Common myeloid progenitor, CD34-positive (primary cell): ENCODE data around the gene JADE2.

Experiments
- CTCF ChIA-PET: fragments of 350-600 bp; sonication (Branson Sonifier 250); formaldehyde crosslinking; loops from one replicate; lab custom pipeline; 2021; ENCODE audit warnings: antibody characterized with exemption; lab: Charles Lee
- POLR2A ChIA-PET: fragments of 350-600 bp; sonication (Branson Sonifier 250); formaldehyde crosslinking; loops from one replicate; lab custom pipeline; 2021; ENCODE audit warnings: antibody characterized with exemption; lab: Charles Lee
- DNase-seq, 3 donors: peaks; one replicate each; pipeline versions ENCODE4 v3.0.0 to v3.0.0-alpha.2; 2013
- H3K27ac ChIP-seq, 2 experiments: 1 replicate in 1 of 2; 2 replicates in 1 of 2; pipeline ENCODE4 v1.7.0; 2013; ENCODE audit warnings: inconsistent platforms in 2 of 2, low read length in 2 of 2, mild to moderate bottlenecking in 2 of 2, low read depth in 1 of 2, moderate library complexity in 1 of 2; ENCODE audit not compliant: severe bottlenecking in 2 of 2, insufficient read depth in 1 of 2, poor library complexity in 1 of 2
- H3K27me3 ChIP-seq, 5 experiments: replicated peaks in 2 of 5; 1 replicate in 3 of 5; 2 replicates in 2 of 5; pipeline versions ENCODE4 v1.6.1 to v1.7.0; 2013; ENCODE audit warnings: low read length in 4 of 5, mild to moderate bottlenecking in 2 of 5, moderate library complexity in 2 of 5, inconsistent platforms in 1 of 5; ENCODE audit not compliant: insufficient read depth in 5 of 5, control insufficient read depth in 4 of 5
- H3K36me3 ChIP-seq, 4 experiments: 1 replicate in 2 of 4; 2 replicates in 2 of 4; pipeline versions ENCODE4 v1.6.1 to v1.7.0; 2013; ENCODE audit warnings: low read length in 3 of 4, control low read depth in 1 of 4, mild to moderate bottlenecking in 1 of 4; ENCODE audit not compliant: control insufficient read depth in 4 of 4, insufficient read depth in 4 of 4
- H3K4me1 ChIP-seq, 4 experiments: 1 replicate in 3 of 4; 2 replicates in 1 of 4; pipeline versions ENCODE4 v1.6.1 to v1.7.1; 2013; ENCODE audit warnings: low read length in 3 of 4, mild to moderate bottlenecking in 3 of 4, control low read depth in 1 of 4, inconsistent platforms in 1 of 4, moderate library complexity in 1 of 4; ENCODE audit not compliant: control insufficient read depth in 4 of 4, insufficient read depth in 4 of 4; ENCODE audit errors: control extremely low read depth in 1 of 4
- H3K4me3 ChIP-seq, 7 experiments: 1 replicate in 4 of 7; 2 replicates in 3 of 7; pipeline versions ENCODE4 v1.5.1 to v1.7.0; 2013; ENCODE audit warnings: mild to moderate bottlenecking in 7 of 7, low read length in 6 of 7, moderate library complexity in 6 of 7, inconsistent platforms in 2 of 7, low read depth in 2 of 7, control low read depth in 1 of 7; ENCODE audit not compliant: insufficient read depth in 4 of 7, control insufficient read depth in 1 of 7; ENCODE audit errors: extremely low read depth in 1 of 7
- H3K9me3 ChIP-seq, 5 experiments: 1 replicate in 4 of 5; 2 replicates in 1 of 5; pipeline versions ENCODE4 v1.6.1 to v1.7.1; 2013; ENCODE audit warnings: low read length in 4 of 5, mild to moderate bottlenecking in 2 of 5, inconsistent platforms in 1 of 5, low read depth in 1 of 5, moderate library complexity in 1 of 5; ENCODE audit not compliant: control insufficient read depth in 4 of 5, insufficient read depth in 2 of 5; ENCODE audit errors: control extremely low read depth in 1 of 5
- WGBS: methylation state at CpG from one replicate; pipeline ENCODE4 v1.1.5; 2013; ENCODE audit not compliant: insufficient coverage; 5-methylcytosine and 5-hydroxymethylcytosine counted together

JADE2 gene

DNA sequence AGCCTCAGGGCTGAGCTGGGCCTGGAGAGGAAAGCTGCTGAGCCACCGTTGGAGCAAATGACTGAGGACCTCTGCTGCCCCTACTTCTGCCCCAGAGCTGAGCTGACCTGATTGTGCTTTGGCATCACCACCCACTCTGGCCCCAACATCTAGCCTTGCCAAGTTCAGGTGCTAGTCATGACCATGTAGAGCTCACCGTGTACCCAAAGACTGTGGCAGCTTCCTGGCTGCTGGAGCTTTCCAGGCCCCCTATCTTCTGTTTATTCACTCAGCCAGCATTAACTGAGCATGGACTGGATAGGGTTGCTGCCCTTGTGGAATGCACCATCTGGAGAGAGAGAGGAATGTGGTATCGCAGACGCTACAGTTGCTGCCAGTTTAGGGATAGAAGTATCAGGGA, 49.1 kb downstream of the JADE2 start:
- POLR2A ChIA-PET: no interaction called here
- WGBS: 80% methylated on average over 2 of the region's 4 CpGs

DNA sequence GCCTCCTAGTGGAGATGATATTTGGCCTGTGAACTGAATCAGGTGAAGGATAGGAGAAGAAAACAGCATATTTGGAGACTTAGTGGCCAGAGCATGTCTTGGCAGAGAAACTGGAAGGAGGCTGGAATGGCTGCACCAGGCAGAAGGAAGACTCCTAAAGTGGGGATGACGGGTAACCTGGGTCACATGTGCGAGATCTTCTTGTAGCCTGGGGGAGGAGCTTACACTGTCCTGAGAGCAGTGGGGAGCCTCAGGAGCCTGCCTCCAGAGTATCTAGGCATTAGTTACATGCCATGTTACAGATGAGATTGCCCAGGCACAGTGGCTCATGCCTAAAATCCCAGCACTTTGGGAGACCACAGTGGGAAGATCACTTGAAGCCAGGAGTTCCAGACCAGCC, 49.8 kb downstream of the JADE2 start:
- Histone ChIP-seq H3K9me3 (no peaks in the 10 kb centered on the region), H3K4me3 (no peak overlapping the region), H3K4me1 (peaks cover 0 to 5% (median 0%) of the 10 kb centered on the region in 4 experiments), H3K36me3 (peaks cover 9 to 93% (median 71%) of the 10 kb centered on the region in 4 experiments), H3K27ac (no peak overlapping the region), H3K27me3 (no peaks in the 10 kb centered on the region)
- 83% methylated on average over 2 of the region's 2 CpGs for WGBS
- ChIA-PET POLR2A (no interaction called here), CTCF (interaction anchor here (0.6 to 4.7 kb wide), 9 partner anchors 9 to 196 kb away, joined by 3 to 20 read pairs (median 4); no protein-coding TSS in a partner anchor)
- DNase-seq: no peak

More for the DNA sequence above, 49.1 kb downstream of the JADE2 start:
- peaks cover 0 to 5% (median 0%) of the 10 kb centered on the region in 4 experiments for H3K4me1 ChIP-seq
- H3K9me3 ChIP-seq: no peaks in the 10 kb centered on the region
- DNase-seq: no peak
- H3K36me3 ChIP-seq: peaks cover 12 to 95% (median 74%) of the 10 kb centered on the region in 4 experiments
- CTCF ChIA-PET: interaction anchor here (0.8 to 4.7 kb wide), 9 partner anchors 9 to 271 kb away, joined by 3 to 20 read pairs (median 5); partner anchors contain the start of gene CDKN2AIPNL
- no peak overlapping the region for H3K4me3 ChIP-seq
- no peaks in the 10 kb centered on the region for H3K27me3 ChIP-seq
- H3K27ac ChIP-seq: no peak overlapping the region

DNA sequence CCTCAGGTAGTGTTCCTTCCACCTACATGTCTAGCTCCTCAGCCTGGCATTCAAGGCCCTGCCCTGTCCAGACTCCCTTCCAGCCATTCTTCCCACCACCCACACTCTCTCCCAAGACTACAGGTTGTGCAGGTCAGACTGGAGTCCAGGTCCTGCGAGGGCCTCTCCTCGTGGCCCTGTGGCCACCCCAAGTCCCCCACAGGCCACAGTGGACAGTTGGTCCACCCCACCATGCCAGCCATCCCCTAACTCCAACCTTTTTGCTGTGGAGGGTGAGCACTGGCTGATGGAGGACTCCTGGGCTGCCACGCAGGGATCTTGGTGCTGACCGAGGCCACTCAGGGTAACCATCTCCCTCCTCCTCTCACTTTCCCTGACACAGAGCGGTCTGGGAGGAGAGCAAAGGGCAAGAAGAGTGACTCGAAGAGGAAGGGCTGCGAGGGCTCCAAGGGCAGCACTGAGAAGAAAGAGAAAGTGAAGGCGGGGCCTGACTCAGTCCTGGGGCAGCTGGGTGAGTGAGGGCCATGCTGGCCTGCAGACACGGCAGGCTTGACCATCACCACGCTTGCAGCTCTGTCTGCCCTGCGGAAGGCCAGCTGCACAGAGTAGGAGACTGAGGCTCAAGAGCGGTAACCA, 51.0 kb downstream of the JADE2 start:
- no peaks in the 10 kb centered on the region for H3K27me3 ChIP-seq
- H3K27ac ChIP-seq: no peak overlapping the region
- peaks cover 7 to 93% (median 70%) of the 10 kb centered on the region in 4 experiments for H3K36me3 ChIP-seq
- H3K4me3 ChIP-seq: no peak overlapping the region
- POLR2A ChIA-PET: no interaction called here
- no peak for DNase-seq
- H3K4me1 ChIP-seq: peaks cover 0 to 5% (median 0%) of the 10 kb centered on the region in 4 experiments
- H3K9me3 ChIP-seq: no peaks in the 10 kb centered on the region
- CTCF ChIA-PET: interaction anchor here (1.1 to 4.7 kb wide), 13 partner anchors 9 to 276 kb away, joined by 3 to 20 read pairs (median 9); partner anchors contain the start of gene CDKN2AIPNL
- WGBS: 98% methylated on average over 10 of the region's 12 CpGs

DNA sequence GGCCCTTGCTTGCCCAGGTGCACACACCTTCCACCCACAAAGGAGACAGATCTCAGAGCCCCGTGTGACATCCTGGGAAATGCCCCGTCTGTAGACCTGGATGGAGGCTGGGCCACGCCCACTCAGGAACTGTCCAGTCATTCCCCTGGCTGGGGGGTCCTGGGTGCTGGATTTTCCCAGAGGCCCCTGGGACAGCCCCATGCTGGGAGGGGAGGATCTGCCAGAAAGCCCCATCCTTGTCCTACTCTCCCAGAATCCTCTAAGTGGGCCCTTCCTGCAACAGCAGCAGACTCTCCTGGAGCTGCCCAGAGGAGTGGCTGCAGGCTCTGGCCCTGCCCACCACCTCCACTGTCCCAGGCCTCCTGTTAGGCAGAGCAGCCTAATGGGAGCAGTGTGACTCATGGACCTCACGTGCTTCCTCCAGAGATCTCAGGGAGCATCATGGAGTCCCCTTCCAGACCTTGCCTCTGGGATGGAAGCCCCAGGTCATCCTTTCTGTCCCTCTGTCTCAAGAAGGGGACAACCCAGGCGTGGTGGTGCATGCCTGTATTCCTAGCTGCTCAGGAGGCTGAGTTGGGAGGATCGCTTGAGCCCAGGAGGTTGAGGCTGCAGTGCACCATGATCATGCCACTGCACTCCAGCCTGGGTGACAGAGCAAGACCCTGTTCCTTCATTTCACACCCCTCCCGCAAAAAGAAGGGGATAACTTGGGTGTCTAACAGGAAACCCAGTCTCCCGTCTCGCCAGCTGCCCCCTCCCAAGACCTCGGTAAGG, 51.7 kb downstream of the JADE2 start:
- no peak overlapping the region for H3K4me3 ChIP-seq
- peaks cover 7 to 93% (median 66%) of the 10 kb centered on the region in 4 experiments for H3K36me3 ChIP-seq
- no peaks in the 10 kb centered on the region for H3K27me3 ChIP-seq
- WGBS: 75% methylated on average over 7 of the region's 10 CpGs
- no peaks in the 10 kb centered on the region for H3K9me3 ChIP-seq
- H3K27ac ChIP-seq: no peak overlapping the region
- peaks cover 0 to 5% (median 0%) of the 10 kb centered on the region in 4 experiments for H3K4me1 ChIP-seq
- CTCF ChIA-PET: interaction anchor here (1.0 to 4.7 kb wide), 13 partner anchors 10 to 276 kb away, joined by 3 to 20 read pairs (median 9); partner anchors contain the start of gene CDKN2AIPNL
- POLR2A ChIA-PET: interaction anchor here (1.3 kb wide), 1 partner anchor 49 kb away, joined by 5 read pairs; no protein-coding TSS in a partner anchor
- no peak for DNase-seq

DNA sequence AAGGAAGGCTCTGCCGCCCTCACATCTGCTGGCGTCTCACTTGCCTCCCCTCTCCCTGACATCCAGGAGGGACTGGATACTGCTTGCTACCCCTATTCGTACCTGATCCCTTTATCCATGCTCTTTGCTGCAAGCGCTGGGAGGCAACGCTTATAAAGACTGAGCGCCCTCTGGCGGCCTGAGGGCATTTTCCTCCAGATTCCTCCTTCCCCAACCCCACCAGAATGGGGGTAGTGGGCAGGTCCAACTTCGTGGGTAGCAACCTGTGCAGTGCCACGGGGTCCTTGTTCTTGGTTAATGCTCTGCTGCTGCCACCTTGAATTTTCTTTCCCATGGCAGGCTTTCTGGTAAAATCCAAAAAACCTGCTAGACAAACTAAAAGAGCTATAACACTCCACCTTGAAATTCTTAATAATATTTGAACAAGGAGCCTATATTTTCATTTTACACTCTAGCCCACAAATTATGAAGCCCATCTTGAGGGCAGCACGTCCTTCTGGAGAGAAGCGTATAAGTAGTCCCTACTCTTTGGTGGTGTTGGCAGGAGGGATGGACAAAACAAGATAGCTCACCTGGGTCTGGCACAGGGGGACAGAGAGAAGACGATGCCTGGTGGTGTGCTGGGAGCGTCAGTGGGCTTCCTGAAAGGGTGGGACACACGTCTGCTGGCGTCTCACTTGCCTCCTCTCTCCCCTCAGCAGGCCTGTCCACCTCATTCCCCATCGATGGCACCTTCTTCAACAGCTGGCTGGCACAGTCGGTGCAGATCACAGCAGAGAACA, 52.5 kb downstream of the JADE2 start:
- no peaks in the 10 kb centered on the region for H3K27me3 ChIP-seq
- peak; percentile 76 to 88 (median 86) for DNase-seq
- no peak overlapping the region for H3K4me3 ChIP-seq
- H3K4me1 ChIP-seq: peaks cover 0 to 5% (median 0%) of the 10 kb centered on the region in 4 experiments
- ChIA-PET CTCF (interaction anchor here (0.7 to 4.7 kb wide), 28 partner anchors 9 to 375 kb away, joined by 3 to 20 read pairs (median 4); partner anchors contain the start of genes CAMLG and CDKN2AIPNL), POLR2A (interaction anchor here (1.3 kb wide), 1 partner anchor 50 kb away, joined by 5 read pairs; no protein-coding TSS in a partner anchor)
- WGBS: 59% methylated on average over 12 of the region's 17 CpGs
- H3K27ac ChIP-seq: no peak overlapping the region
- H3K36me3 ChIP-seq: peaks cover 7 to 89% (median 61%) of the 10 kb centered on the region in 4 experiments
- no peaks in the 10 kb centered on the region for H3K9me3 ChIP-seq

DNA sequence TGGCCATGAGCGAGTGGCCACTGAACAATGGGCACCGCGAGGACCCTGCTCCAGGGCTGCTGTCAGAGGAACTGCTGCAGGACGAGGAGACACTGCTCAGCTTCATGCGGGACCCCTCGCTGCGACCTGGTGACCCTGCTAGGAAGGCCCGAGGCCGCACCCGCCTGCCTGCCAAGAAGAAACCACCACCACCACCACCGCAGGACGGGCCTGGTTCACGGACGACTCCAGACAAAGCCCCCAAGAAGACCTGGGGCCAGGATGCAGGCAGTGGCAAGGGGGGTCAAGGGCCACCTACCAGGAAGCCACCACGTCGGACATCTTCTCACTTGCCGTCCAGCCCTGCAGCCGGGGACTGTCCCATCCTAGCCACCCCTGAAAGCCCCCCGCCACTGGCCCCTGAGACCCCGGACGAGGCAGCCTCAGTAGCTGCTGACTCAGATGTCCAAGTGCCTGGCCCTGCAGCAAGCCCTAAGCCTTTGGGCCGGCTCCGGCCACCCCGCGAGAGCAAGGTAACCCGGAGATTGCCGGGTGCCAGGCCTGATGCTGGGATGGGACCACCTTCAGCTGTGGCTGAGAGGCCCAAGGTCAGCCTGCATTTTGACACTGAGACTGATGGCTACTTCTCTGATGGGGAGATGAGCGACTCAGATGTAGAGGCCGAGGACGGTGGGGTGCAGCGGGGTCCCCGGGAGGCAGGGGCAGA, 53.3 kb downstream of the JADE2 start:
- ChIA-PET POLR2A (no interaction called here), CTCF (interaction anchor here (0.5 to 4.7 kb wide), 28 partner anchors 8 to 376 kb away, joined by 3 to 20 read pairs (median 4); partner anchors contain the start of genes CAMLG and CDKN2AIPNL)
- WGBS: 97% methylated on average over 30 of the region's 32 CpGs
- peaks cover 0 to 5% (median 0%) of the 10 kb centered on the region in 4 experiments for H3K4me1 ChIP-seq
- no peak overlapping the region for H3K27ac ChIP-seq
- H3K9me3 ChIP-seq: no peaks in the 10 kb centered on the region
- no peaks in the 10 kb centered on the region for H3K27me3 ChIP-seq
- H3K4me3 ChIP-seq: no peak overlapping the region
- peaks cover 7 to 81% (median 54%) of the 10 kb centered on the region in 4 experiments for H3K36me3 ChIP-seq
- no peak for DNase-seq
